CD4-positive, CD25-positive, alpha-beta regulatory T cell (primary cell): ENCODE results near the gene RAB1B. TPM values are rescaled to one million over a fixed set of nuclear protein-coding genes. Genes with fewer than 3 reads are reported as not detected.

Experiments used
- ATAC-seq, 2 donors: fragments of 150-1000 bp; cut with Tn5 transposase; one replicate each; pipeline ENCODE4 v1.10.0; 2021; ENCODE audit warnings: low read depth in 2 of 2, moderate number of reproducible peaks in 2 of 2, moderate library complexity in 1 of 2
- DNase-seq, 3 donors: peaks; one replicate each; pipeline versions ENCODE4 v3.0.0 to v3.0.0-alpha.2; 2012 to 2022; ENCODE audit warnings: mixed read lengths in 1 of 3
- H3K27ac ChIP-seq: one replicate; pipeline ENCODE4 v1.7.0; 2013; ENCODE audit warnings: mild to moderate bottlenecking, low read length; ENCODE audit not compliant: insufficient read depth, poor library complexity, severe bottlenecking
- H3K27me3 ChIP-seq: one replicate; pipeline ENCODE4 v1.7.0; 2013; ENCODE audit warnings: low read length; ENCODE audit not compliant: control insufficient read depth, insufficient read depth
- H3K36me3 ChIP-seq: one replicate; pipeline ENCODE4 v1.7.0; 2013; ENCODE audit warnings: mild to moderate bottlenecking, low read length, moderate library complexity; ENCODE audit not compliant: control insufficient read depth, insufficient read depth
- H3K4me1 ChIP-seq: 2 replicates; pipeline ENCODE4 v1.7.0; 2013; ENCODE audit warnings: mild to moderate bottlenecking, low read length; ENCODE audit not compliant: insufficient read depth, control insufficient read depth, poor library complexity, severe bottlenecking
- H3K4me3 ChIP-seq: one replicate; pipeline ENCODE4 v1.7.0; 2013; ENCODE audit warnings: low read depth, mild to moderate bottlenecking, low read length, moderate library complexity
- H3K9me3 ChIP-seq, 2 experiments: 1 replicate in 1 of 2; 2 replicates in 1 of 2; pipeline ENCODE4 v1.7.0; 2013; ENCODE audit warnings: low read length in 2 of 2, mild to moderate bottlenecking in 1 of 2, moderate library complexity in 1 of 2; ENCODE audit not compliant: control insufficient read depth in 2 of 2
- H3K27ac Mint-ChIP-seq, 3 donors: one replicate each; pipeline ENCODE4 v1.8.0; 2020 to 2022; ENCODE audit warnings: mild to moderate bottlenecking in 3 of 3, mixed read lengths in 3 of 3, moderate library complexity in 2 of 3
- H3K27me3 Mint-ChIP-seq: one replicate; pipeline ENCODE4 v1.8.0; 2022; ENCODE audit warnings: mild to moderate bottlenecking, mixed read lengths
- H3K36me3 Mint-ChIP-seq: one replicate; pipeline ENCODE4 v1.8.0; 2020; ENCODE audit warnings: mixed read lengths
- H3K4me1 Mint-ChIP-seq, 4 donors: one replicate each; pipeline ENCODE4 v1.8.0; 2020 to 2022; ENCODE audit warnings: mixed read lengths in 4 of 4, mild to moderate bottlenecking in 1 of 4
- H3K4me3 Mint-ChIP-seq, 4 donors: one replicate each; pipeline ENCODE4 v1.8.0; 2020 to 2022; ENCODE audit warnings: mild to moderate bottlenecking in 4 of 4, mixed read lengths in 4 of 4, moderate library complexity in 3 of 4
- H3K9me3 Mint-ChIP-seq, 7 donors: one replicate each; pipeline ENCODE4 v1.8.0; 2020 to 2022; ENCODE audit warnings: mixed read lengths in 7 of 7, mild to moderate bottlenecking in 3 of 7, moderate library complexity in 2 of 7
- polyA plus RNA-seq, 4 donors: library from polyadenylated mRNA; unstranded; fragments of 300-500 nt; fragmentation: Illumina TruSeq; gene quantifications; one replicate each; pipeline ENCODE4 v1.2.3, GENCODE V29; 2021
- total RNA-seq: library from RNA; stranded (reverse); gene quantifications from one replicate; pipeline ENCODE4 v1.2.3, GENCODE V29; 2022

Gene RAB1B
- total and polyA plus RNA-seq, 5 donors from 2014 or later, result 13.1 to 79.6 (median 17.0) TPM

DNA sequence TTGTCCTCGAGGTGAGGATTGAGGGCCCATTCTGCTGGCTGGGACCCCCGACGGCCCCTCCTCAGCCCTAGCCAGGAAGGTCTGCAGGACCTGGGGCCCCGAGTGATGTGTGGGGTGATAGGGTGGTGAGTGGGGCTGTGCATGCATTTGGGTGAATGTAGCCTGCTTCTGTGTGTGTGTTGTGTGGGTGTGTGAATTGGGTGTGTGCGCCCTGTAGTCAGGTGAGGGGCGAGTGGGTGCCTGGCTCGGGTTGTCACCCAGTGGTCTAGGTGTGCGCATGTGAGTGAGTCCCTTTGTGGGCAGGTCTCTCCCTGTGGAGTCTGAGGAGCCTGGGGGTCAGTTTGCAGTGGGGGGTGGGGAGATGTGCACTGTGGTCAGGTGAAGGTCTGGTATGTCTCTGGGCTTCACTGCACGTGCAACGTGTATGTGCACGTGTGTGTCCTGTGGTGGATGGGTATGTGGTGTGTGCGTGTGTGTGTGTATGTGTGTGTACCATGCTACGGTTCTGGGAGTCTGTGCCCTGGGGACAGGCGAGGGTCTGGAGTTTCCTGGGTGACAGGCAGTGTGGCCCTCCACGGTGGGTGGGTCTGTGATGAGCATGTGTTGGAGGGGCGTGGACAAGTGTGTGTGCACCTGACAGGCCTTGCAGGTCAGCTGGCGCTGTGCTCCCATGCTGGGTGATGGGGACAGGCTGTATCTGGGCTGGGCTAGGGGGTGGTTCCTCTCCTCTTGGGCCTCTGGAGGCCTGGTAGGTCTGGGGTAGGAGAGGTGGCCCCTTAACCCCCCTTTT lies 24.3 kb downstream of the RAB1B start:
- no peak overlapping the region for H3K27ac ChIP-seq
- peaks cover 0 to 1% (median 0%) of the 10 kb centered on the region in 7 donors for H3K9me3 Mint-ChIP-seq
- peak overlapping the region in 2 of 3 donors; percentile 42 to 86 for H3K27ac Mint-ChIP-seq
- peaks cover 12% of the 10 kb centered on the region for H3K27me3 ChIP-seq
- peak overlapping the region; percentile 56 to 73 (median 60) for H3K4me3 Mint-ChIP-seq
- peaks cover 31% of the 10 kb centered on the region for H3K4me1 ChIP-seq
- peaks cover 30% of the 10 kb centered on the region for H3K27me3 Mint-ChIP-seq
- no peaks in the 10 kb centered on the region for H3K36me3 ChIP-seq
- H3K36me3 Mint-ChIP-seq, result no peaks in the 10 kb centered on the region
- no peak overlapping the region for H3K4me3 ChIP-seq
- H3K9me3 ChIP-seq, result no peaks in the 10 kb centered on the region
- no peak for DNase-seq
- H3K4me1 Mint-ChIP-seq, result peaks cover 11 to 36% (median 17%) of the 10 kb centered on the region in 4 donors
- ATAC-seq, result no peak

DNA sequence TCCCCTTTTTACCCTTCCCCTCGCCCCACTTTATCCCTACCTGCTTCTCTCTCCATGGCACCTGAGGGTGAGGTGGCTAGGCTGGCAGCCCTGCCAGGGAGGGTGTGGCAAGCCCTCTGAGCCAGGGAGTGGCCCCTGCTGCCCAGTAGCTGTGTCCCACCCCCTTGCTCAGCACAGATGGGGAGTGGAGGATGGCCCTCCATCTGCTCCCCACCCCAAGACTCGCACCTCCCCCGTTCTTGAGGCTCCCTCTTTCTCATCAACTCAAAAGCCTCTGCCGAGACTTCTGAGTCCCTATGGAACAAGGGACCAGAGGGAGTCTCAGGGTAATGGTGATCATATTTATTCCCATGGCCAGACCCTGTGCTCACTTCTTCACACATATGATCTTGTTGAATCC lies 24.9 kb downstream of the RAB1B start:
- Histone ChIP-seq H3K27me3 (peaks cover 12% of the 10 kb centered on the region), H3K4me1 (peaks cover 25% of the 10 kb centered on the region), H3K27ac (no peak overlapping the region), H3K4me3 (no peak overlapping the region), H3K36me3 (no peaks in the 10 kb centered on the region), H3K9me3 (no peaks in the 10 kb centered on the region)
- H3K36me3 Mint-ChIP-seq, result no peaks in the 10 kb centered on the region
- H3K27ac Mint-ChIP-seq, result peak overlapping the region in 1 of 3 donors; percentile 49
- H3K9me3 Mint-ChIP-seq, result peaks cover 0 to 1% (median 0%) of the 10 kb centered on the region in 7 donors
- peak overlapping the region in 2 of 4 donors; percentile 57 to 74 for H3K4me3 Mint-ChIP-seq
- DNase-seq, result no peak
- H3K27me3 Mint-ChIP-seq, result peaks cover 30% of the 10 kb centered on the region
- ATAC-seq, result no peak
- peaks cover 11 to 32% (median 17%) of the 10 kb centered on the region in 4 donors for H3K4me1 Mint-ChIP-seq

DNA sequence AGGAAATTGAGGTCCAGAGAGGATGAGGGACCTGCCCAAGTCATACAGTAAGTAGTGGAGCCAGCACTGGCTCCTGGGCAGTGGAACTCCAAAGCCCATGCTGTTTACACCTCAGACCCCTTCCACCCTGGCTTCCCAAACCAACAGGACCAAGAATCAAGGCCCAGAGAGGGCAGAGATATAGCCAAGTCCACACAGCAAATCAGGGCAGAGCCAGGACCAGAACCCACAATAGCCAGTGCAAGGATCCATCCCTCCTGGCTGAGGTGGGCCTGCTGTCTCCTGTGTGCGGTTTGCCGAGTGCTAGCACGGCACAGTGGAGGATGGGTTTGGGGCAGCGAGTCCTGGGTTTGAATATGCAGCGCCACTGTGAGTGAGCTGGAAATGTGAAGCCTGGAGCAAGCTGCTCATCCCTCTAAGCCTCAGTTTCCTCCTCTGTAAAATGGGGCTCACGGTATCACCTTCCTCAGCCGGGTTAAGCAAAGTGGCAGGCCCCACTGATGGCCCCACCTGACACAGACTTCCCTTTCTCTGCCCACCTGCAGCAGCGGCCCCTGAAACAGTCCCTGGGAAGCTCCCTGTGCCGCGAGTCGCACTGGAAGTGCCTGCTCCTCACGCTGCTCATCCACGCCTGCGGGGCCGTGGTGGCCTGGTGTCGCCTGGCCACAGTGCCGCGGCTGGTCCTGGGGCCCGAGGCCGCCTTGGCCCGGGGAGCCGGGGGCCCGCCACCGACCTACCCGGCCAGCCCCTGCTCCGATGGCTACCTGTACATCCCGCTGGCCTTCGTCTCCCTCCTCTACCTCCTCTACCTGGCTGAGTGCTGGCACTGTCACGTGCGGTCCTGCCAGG lies 25.6 kb downstream of the RAB1B start:
- peaks cover 0 to 1% (median 0%) of the 10 kb centered on the region in 7 donors for H3K9me3 Mint-ChIP-seq
- H3K4me3 Mint-ChIP-seq, result peak overlapping the region in 1 of 4 donors; percentile 73
- peaks cover 10 to 29% (median 16%) of the 10 kb centered on the region in 4 donors for H3K4me1 Mint-ChIP-seq
- peak overlapping the region in 1 of 3 donors; percentile 79 for H3K27ac Mint-ChIP-seq
- Histone ChIP-seq H3K36me3 (no peaks in the 10 kb centered on the region), H3K27ac (no peak overlapping the region), H3K9me3 (no peaks in the 10 kb centered on the region), H3K4me3 (no peak overlapping the region), H3K27me3 (peaks cover 12% of the 10 kb centered on the region), H3K4me1 (peaks cover 21% of the 10 kb centered on the region)
- DNase-seq (no peak), ATAC-seq (no peak)
- H3K27me3 Mint-ChIP-seq, result peaks cover 29% of the 10 kb centered on the region
- H3K36me3 Mint-ChIP-seq, result no peaks in the 10 kb centered on the region

DNA sequence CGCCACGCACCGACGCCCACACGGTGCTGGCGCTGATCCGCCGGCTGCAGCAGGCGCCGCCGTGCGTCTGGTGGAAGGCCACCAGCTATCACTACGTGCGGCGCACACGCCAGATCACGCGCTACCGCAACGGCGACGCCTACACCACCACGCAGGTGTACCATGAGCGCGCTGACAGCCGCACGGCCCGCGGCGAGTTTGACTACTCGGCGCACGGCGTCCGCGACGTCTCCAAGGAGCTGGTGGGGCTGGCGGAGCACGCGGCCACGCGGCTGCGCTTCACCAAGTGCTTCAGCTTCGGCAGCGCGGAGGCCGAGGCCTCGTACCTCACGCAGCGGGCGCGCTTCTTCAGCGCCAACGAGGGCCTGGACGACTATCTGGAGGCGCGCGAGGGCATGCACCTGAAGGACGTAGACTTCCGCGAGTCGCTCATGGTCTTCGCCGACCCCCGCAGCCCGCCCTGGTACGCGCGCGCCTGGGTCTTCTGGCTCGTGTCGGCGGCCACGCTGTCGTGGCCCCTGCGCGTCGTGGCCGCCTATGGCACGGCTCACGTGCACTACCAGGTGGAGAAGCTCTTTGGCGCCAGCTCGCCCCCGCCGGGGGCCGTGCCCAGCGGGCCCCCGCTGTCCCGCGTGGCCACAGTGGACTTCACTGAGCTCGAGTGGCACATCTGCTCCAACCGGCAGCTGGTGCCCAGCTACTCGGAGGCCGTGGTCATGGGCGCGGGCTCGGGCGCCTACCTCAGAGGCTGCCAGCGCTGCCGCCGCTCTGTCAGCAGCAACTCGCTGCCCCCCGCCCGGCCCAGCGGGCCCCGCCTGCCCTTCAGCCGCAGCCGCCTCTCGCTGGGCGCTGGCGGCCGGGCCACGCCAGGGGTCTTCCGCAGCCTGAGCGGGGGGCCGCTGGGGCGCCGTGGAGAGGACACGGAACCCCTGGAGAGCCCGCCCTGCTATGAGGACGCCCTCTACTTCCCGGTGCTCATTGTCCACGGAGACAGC lies 26.5 kb downstream of the RAB1B start:
- Mint-ChIP-seq H3K27me3 (peaks cover 20% of the 10 kb centered on the region), H3K9me3 (peaks cover 0 to 1% (median 0%) of the 10 kb centered on the region in 7 donors), H3K36me3 (no peaks in the 10 kb centered on the region), H3K27ac (peak overlapping the region in 1 of 3 donors; percentile 79), H3K4me3 (peak overlapping the region in 1 of 4 donors; percentile 4), H3K4me1 (peaks cover 4 to 20% (median 10%) of the 10 kb centered on the region in 4 donors)
- Histone ChIP-seq H3K4me3 (no peak overlapping the region), H3K27ac (no peak overlapping the region), H3K27me3 (peaks cover 12% of the 10 kb centered on the region), H3K9me3 (no peaks in the 10 kb centered on the region), H3K36me3 (no peaks in the 10 kb centered on the region), H3K4me1 (peaks cover 14% of the 10 kb centered on the region)
- DNase-seq (no peak), ATAC-seq (no peak)

DNA sequence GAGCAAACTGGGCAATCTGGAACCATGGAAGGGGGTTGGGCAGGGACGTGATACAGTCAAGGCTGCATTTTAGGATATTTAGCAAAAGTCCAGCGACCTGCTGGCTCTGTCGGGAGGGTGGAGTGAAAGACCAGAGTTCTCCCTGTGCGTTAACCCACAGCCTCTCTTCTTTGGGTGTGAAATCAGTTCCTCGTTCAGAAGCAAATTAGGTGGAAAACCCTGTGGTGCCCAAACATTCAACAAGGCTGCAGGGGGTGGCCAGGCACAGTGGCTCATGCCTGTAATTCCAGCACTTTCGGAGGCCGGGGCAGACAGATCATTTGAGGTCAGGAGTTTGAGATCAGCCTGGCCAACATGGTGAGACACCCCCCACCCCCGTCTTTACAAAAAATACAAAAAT lies 29.2 kb downstream of the RAB1B start:
- Histone ChIP-seq H3K4me1 (no peaks in the 10 kb centered on the region), H3K27ac (no peak overlapping the region), H3K9me3 (no peaks in the 10 kb centered on the region), H3K27me3 (peaks cover 5% of the 10 kb centered on the region), H3K36me3 (no peaks in the 10 kb centered on the region), H3K4me3 (no peak overlapping the region)
- H3K9me3 Mint-ChIP-seq, result no peaks in the 10 kb centered on the region
- H3K4me1 Mint-ChIP-seq, result peaks cover 0 to 6% (median 2%) of the 10 kb centered on the region in 4 donors
- H3K4me3 Mint-ChIP-seq, result no peak overlapping the region
- DNase-seq (no peak), ATAC-seq (no peak)
- H3K27me3 Mint-ChIP-seq, result peaks cover 5% of the 10 kb centered on the region
- H3K36me3 Mint-ChIP-seq, result no peaks in the 10 kb centered on the region
- H3K27ac Mint-ChIP-seq, result no peak overlapping the region

DNA sequence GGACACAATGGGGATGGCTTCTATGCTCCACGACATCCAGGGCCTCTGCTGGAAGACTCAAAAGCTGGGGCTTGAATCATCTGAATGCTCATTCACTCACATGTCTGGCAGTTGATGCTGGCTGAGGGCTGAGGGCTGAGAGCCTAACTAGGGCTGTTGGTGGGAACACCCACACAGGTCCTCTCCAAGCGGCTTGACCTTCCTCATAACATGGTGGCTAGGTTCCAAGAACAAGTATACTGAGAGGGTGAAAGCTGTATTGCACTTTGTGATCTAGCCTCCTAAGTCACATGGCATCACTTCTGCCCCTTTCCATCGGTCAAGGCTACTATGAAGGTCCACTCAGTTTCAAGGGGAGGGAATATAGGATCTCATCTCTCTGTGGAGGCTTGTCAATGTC lies 30.7 kb downstream of the RAB1B start:
- no peaks in the 10 kb centered on the region for H3K9me3 Mint-ChIP-seq
- no peak for ATAC-seq
- Histone ChIP-seq H3K27me3 (no peaks in the 10 kb centered on the region), H3K4me3 (no peak overlapping the region), H3K36me3 (no peaks in the 10 kb centered on the region), H3K4me1 (no peaks in the 10 kb centered on the region), H3K9me3 (no peaks in the 10 kb centered on the region), H3K27ac (no peak overlapping the region)
- no peak for DNase-seq
- H3K27ac Mint-ChIP-seq, result no peak overlapping the region
- no peaks in the 10 kb centered on the region for H3K36me3 Mint-ChIP-seq
- no peaks in the 10 kb centered on the region for H3K4me1 Mint-ChIP-seq
- peaks cover 4% of the 10 kb centered on the region for H3K27me3 Mint-ChIP-seq
- no peak overlapping the region for H3K4me3 Mint-ChIP-seq

DNA sequence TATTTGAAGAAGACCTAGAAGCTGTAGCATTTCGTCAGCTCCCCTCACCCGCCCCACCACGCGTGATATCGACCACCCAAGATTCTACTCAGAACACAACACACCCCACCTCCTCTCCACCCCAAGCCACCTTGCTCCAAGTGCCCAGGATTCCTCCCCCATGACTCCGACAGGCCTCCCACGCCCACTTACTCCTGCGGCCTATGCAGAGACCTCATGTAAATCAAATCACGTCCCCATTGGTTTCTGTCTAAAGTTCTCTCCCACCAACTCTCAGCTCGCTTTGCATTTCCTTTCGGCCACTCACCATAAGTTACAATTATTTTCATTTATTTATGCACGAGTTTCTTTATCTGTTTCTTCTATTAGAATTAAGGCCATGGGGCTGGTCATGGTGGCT lies 34.2 kb downstream of the RAB1B start:
- peaks cover 0 to 1% (median 0%) of the 10 kb centered on the region in 7 donors for H3K9me3 Mint-ChIP-seq
- Histone ChIP-seq H3K36me3 (no peaks in the 10 kb centered on the region), H3K4me3 (no peak overlapping the region), H3K4me1 (no peaks in the 10 kb centered on the region), H3K27me3 (no peaks in the 10 kb centered on the region), H3K9me3 (no peaks in the 10 kb centered on the region), H3K27ac (no peak overlapping the region)
- no peak overlapping the region for H3K27ac Mint-ChIP-seq
- no peaks in the 10 kb centered on the region for H3K36me3 Mint-ChIP-seq
- no peak for DNase-seq
- H3K27me3 Mint-ChIP-seq, result peaks cover 11% of the 10 kb centered on the region
- no peak overlapping the region for H3K4me3 Mint-ChIP-seq
- H3K4me1 Mint-ChIP-seq, result no peaks in the 10 kb centered on the region
- ATAC-seq, result no peak
